Cardiac septum (tissue), 1 donor: ENCODE results near the gene SMAGP. TPM values are rescaled to one million over a fixed set of nuclear protein-coding genes. Genes with fewer than 3 reads are reported as not detected.
A peak's percentile ranks its signal among the peaks of the same experiment; 100 is the strongest.
"Not testable (repeated sequence)": the region's sequence is repeated elsewhere in the genome, so short reads cannot be mapped to it uniquely, and the experiment has no call there.

Experiments
- DNase-seq: peaks from one replicate; pipeline ENCODE4 v3.0.0-alpha.2; 2020; ENCODE audit warnings: low spot score
- intact Hi-C: fragments of 100-400 bp; cut with DNase I; formaldehyde crosslinking; loops from one replicate; pipeline ENCODE4 v1.14.0; 2022
- total RNA-seq: library from RNA; stranded (reverse); fragmentation: NEBNext Ultra II Directional; extraction: Animal tissue kit (Norgen Biotek cat#: 25700); gene quantifications from one replicate; pipeline ENCODE4 v1.2.1, GENCODE V29; 2021
- donor health status: DM: no; HTN: no; CAD: no.

SMAGP gene
- total RNA-seq, 1 donor from 2014 or later = 4.4 TPM

GRCh38 chr12:51269174-51270066 lies 795 bp downstream of the SMAGP start:
- intact Hi-C loops = loop anchor here (5.0 kb wide), 1 partner anchor 73 kb away; no protein-coding TSS in a partner anchor

GRCh38 chr12:51265024-51265423 lies 5.2 kb downstream of the SMAGP start:
- DNase-seq = no peak
- intact Hi-C loops = loop anchor here (5.0 kb wide), 1 partner anchor 77 kb away; no protein-coding TSS in a partner anchor

More at GRCh38 chr12:51269174-51270066, 795 bp downstream of the SMAGP start:
- DNase-seq = peak; percentile 78

GRCh38 chr12:51264297-51264696 lies 5.9 kb downstream of the SMAGP start:
- DNase-seq = no peak
- intact Hi-C loops = no loop called here

- intact Hi-C loops = no loop called here
- no peak for DNase-seq
Observed at GRCh38 chr12:51263341-51263740, 6.9 kb downstream of the SMAGP start.

GRCh38 chr12:51262758-51263177 lies 7.4 kb downstream of the SMAGP start:
- intact Hi-C loops = no loop called here
- DNase-seq = no peak

- DNase-seq, intact Hi-C loops: not testable (repeated sequence)
Observed at GRCh38 chr12:51259600-51259999, 10.6 kb downstream of the SMAGP start.

- intact Hi-C loops = no loop called here
Observed at GRCh38 chr12:51254536-51254935, 15.7 kb downstream of the SMAGP start.

GRCh38 chr12:51253276-51253675 lies 16.9 kb downstream of the SMAGP start:
- no peak for DNase-seq
- intact Hi-C loops = no loop called here

More at GRCh38 chr12:51254536-51254935, 15.7 kb downstream of the SMAGP start:
- no peak for DNase-seq

GRCh38 chr12:51247523-51248206 lies 22.6 kb downstream of the SMAGP start:
- DNase-seq = no peak
- intact Hi-C loops = no loop called here

- no peak for DNase-seq
- intact Hi-C loops = no loop called here
Observed at GRCh38 chr12:51246254-51246853, 23.9 kb downstream of the SMAGP start.

GRCh38 chr12:51245476-51246253 lies 24.6 kb downstream of the SMAGP start:
- no peak for DNase-seq
- intact Hi-C loops = no loop called here

- intact Hi-C loops = no loop called here
- no peak for DNase-seq
Observed at GRCh38 chr12:51244269-51244668, 25.9 kb downstream of the SMAGP start.

GRCh38 chr12:51242876-51243275 lies 27.3 kb downstream of the SMAGP start:
- no peak for DNase-seq
- intact Hi-C loops = no loop called here

GRCh38 chr12:51242120-51242519 lies 28.1 kb downstream of the SMAGP start:
- intact Hi-C loops = no loop called here

GRCh38 chr12:51240971-51241370 lies 29.2 kb downstream of the SMAGP start:
- DNase-seq = no peak
- intact Hi-C loops = no loop called here

More at GRCh38 chr12:51242120-51242519, 28.1 kb downstream of the SMAGP start:
- peak; percentile 78 for DNase-seq

GRCh38 chr12:51238510-51239334 lies 31.5 kb downstream of the SMAGP start, which contains the start of gene DAZAP2:
Gene DAZAP2 (plus strand): TSS chr12:51238826. CDS start chr12:51238908, 82 bp downstream.
- DNase-seq = peak; percentile 98
- intact Hi-C loops = loop anchor here (2.0 kb wide), 3 partner anchors 20 to 156 kb away; partner anchors contain the start of genes CSRNP2, POU6F1 and TFCP2

GRCh38 chr12:51238037-51238509 lies 32.1 kb downstream of the SMAGP start:
- intact Hi-C loops = loop anchor here (2.0 kb wide), 3 partner anchors 19 to 155 kb away; partner anchors contain the start of genes CSRNP2, POU6F1 and TFCP2
- no peak for DNase-seq

GRCh38 chr12:51234530-51234929 lies 35.7 kb downstream of the SMAGP start:
- no peak for DNase-seq
- intact Hi-C loops = no loop called here
